ENCODE results near the gene NUP188.
A peak's percentile ranks its signal among the peaks of the same experiment; 100 is the strongest.
"Not testable (repeated sequence)": the region's sequence is repeated elsewhere in the genome, so short reads cannot be mapped to it uniquely, and the experiment has no call there.

Gene NUP188

GRCh38 chr9:129033216-129033615 lies 85.7 kb downstream of the NUP188 start:
- no peak for DNase-seq

- DNase-seq, result not testable (repeated sequence)
These were observed 88.3 kb downstream of the NUP188 start for GRCh38 chr9:129035838-129036237.

GRCh38 chr9:129036241-129036922 lies 88.9 kb downstream of the NUP188 start, which contains the start of gene MIGA2:
TSS of gene MIGA2 (plus strand) at chr9:129036626. CDS start at chr9:129040595, 3,969 bp downstream.
- peak; percentile 77 for DNase-seq

GRCh38 chr9:129036923-129037766 lies 89.6 kb downstream of the NUP188 start:
- DNase-seq, result no peak

- DNase-seq, result no peak
These were observed 90.2 kb downstream of the NUP188 start for GRCh38 chr9:129037767-129038098.

- no peak for DNase-seq
These were observed 90.8 kb downstream of the NUP188 start for GRCh38 chr9:129038109-129038852.

- no peak for DNase-seq
These were observed 92.7 kb downstream of the NUP188 start for GRCh38 chr9:129040113-129040643.

GRCh38 chr9:129042016-129042415 lies 94.5 kb downstream of the NUP188 start:
- DNase-seq, result no peak

- no peak for DNase-seq
These were observed 105.1 kb downstream of the NUP188 start for GRCh38 chr9:129052592-129052991.

- DNase-seq, result no peak
These were observed 105.5 kb downstream of the NUP188 start for GRCh38 chr9:129053020-129053419.

- DNase-seq, result no peak
These were observed 106.8 kb downstream of the NUP188 start for GRCh38 chr9:129054163-129054851.
